Measurements from ENCODE around the gene KCTD17.

The KCTD17 gene, protein sequence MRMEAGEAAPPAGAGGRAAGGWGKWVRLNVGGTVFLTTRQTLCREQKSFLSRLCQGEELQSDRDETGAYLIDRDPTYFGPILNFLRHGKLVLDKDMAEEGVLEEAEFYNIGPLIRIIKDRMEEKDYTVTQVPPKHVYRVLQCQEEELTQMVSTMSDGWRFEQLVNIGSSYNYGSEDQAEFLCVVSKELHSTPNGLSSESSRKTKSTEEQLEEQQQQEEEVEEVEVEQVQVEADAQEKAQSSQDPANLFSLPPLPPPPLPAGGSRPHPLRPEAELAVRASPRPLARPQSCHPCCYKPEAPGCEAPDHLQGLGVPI

DNA sequence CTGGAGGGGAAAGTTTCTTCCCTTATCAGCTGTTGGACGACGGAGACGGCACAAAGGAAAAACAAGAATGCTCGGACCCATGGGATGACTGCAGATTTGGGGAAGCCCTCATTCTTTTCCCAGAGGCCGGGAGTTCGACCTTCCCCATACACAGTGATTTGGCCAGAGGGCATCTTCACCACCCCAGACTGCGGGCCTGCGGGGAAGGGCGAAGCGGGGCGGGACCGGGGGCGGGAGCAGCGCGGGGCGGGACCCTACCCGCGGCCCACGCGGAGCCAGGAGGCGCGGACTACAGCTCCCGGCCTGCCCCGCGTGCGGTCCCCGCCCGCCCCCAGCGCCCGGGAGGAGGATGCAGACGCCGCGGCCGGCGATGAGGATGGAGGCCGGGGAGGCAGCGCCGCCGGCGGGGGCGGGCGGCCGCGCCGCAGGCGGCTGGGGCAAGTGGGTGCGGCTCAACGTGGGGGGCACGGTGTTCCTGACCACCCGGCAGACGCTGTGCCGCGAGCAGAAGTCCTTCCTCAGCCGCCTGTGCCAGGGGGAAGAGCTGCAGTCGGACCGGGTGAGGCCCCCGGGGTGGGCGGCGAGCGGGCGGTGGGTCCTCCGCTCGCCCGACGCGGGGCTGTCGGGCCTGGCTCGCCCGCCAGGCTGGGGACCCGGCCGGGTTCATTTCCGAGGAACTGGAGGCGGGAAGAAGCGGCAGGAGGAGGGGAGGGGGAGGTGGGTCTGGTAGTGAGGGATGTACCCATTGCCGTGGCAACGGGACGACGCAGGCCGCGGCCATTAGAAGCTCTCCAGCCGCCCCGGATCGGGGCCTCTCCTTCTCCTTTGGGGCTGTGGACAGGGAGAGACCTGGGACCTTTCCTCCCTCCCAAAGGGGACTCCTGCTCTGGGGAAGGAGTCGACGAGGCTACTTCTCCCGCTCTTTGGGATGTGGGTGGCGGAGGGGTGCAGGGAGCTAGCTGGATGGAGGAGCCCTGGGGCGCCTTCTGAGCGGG is at the start of gene KCTD17:
TSS of gene KCTD17 (plus strand) at position 352 of the 995 bp plus-strand sequence. CDS start at position 371, 19 bp downstream.
- Histone ChIP-seq H3K27me3 (ENCODE audit: low read depth, low read length) (no peaks in the 10 kb centered on the region), H3K36me3 (ENCODE audit: control insufficient read depth in 1 of 2, insufficient read depth in 2 of 2, low read length in 2 of 2) (peaks cover 8 to 16% of the 10 kb centered on the region in 2 donors), H3K4me1 (ENCODE audit: control insufficient read depth in 1 of 2, insufficient read depth in 2 of 2, low read length in 2 of 2) (peaks cover 0 to 14% of the 10 kb centered on the region in 2 donors), H3K4me3 (ENCODE audit: low read depth in 1 of 2, low read length in 2 of 2) (peak within 1 kb of the TSS; percentile 48 to 88), H3K27ac (ENCODE audit: low read length) (no peak within 1 kb of the TSS), H3K9me3 (ENCODE audit: control insufficient read depth in 1 of 2, low read length in 2 of 2) (no peaks in the 10 kb centered on the region)

DNA sequence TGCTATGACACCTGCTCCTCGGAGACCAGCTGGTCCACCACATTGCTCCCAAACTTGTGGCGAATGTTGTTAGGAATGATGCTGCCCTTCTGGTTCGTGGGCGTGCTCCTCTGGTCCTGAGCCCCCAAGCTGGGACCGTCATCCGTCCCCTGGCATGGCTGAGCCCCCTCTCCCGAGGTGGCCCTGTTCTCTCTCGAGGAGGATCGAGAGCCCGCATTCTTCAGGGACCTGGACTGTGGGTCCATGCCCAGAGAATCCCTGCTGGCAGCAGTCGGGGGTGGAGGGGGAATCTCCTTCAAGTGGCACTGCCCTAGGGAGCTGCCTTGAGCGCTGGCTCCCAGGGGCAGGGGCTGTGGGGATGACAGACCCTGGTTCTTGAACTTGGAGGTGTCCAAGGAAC is 49.7 kb upstream of the KCTD17 start:
- no peaks in the 10 kb centered on the region for H3K27me3 ChIP-seq (ENCODE audit: low read depth, low read length)
- H3K4me3 ChIP-seq (ENCODE audit: low read depth in 1 of 2, low read length in 2 of 2), result no peak overlapping the region
- H3K4me1 ChIP-seq (ENCODE audit: control insufficient read depth in 1 of 2, insufficient read depth in 2 of 2, low read length in 2 of 2), result no peaks in the 10 kb centered on the region
- no peak overlapping the region for H3K27ac ChIP-seq (ENCODE audit: low read length)
- no peaks in the 10 kb centered on the region for H3K9me3 ChIP-seq (ENCODE audit: control insufficient read depth in 1 of 2, low read length in 2 of 2)
- H3K36me3 ChIP-seq (ENCODE audit: control insufficient read depth in 1 of 2, insufficient read depth in 2 of 2, low read length in 2 of 2), result no peaks in the 10 kb centered on the region

DNA sequence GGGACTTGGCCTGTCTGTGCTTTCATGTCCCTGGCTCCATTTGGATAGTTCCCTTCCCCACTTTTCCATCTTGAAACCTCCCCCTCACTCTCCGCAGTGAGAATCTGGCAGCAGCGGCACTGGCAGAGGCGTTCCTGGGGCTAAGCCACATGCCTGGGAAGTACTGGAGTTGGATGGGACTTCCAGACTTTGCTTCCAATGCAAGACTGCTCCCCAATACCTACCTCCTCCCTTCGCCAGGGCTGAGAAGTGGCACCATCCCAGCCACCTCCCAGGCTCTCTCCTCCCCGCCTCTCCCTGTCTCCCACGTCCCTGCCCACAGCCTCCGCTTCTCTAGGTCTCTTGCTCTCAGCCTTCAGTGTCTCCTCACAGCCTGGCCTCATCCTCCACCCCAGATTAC is 48.9 kb upstream of the KCTD17 start:
- H3K36me3 ChIP-seq (ENCODE audit: control insufficient read depth in 1 of 2, insufficient read depth in 2 of 2, low read length in 2 of 2), result no peaks in the 10 kb centered on the region
- no peak overlapping the region for H3K27ac ChIP-seq (ENCODE audit: low read length)
- H3K27me3 ChIP-seq (ENCODE audit: low read depth, low read length), result no peaks in the 10 kb centered on the region
- H3K9me3 ChIP-seq (ENCODE audit: control insufficient read depth in 1 of 2, low read length in 2 of 2), result no peaks in the 10 kb centered on the region
- no peaks in the 10 kb centered on the region for H3K4me1 ChIP-seq (ENCODE audit: control insufficient read depth in 1 of 2, insufficient read depth in 2 of 2, low read length in 2 of 2)
- H3K4me3 ChIP-seq (ENCODE audit: low read depth in 1 of 2, low read length in 2 of 2), result no peak overlapping the region

DNA sequence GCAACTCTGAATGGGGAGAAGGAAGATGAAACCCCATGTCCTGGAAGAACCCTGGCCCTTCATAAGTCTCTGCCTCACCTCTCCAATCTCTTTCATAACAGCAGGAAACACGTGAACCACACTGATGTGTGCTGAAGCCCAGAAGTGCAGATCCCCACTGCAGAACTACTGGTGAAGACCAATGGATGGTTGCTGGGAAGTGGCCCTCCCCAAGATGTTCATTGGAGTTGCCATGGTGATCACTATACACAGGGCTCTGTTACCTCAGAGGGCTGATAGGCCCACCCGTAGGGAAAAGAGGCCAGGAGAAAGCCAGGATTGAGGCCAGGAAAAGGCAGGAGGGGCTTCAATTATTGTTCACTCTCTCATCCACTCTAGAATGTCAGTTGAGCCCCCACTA is 43.9 kb upstream of the KCTD17 start:
- Histone ChIP-seq H3K4me3 (ENCODE audit: low read depth in 1 of 2, low read length in 2 of 2) (no peak overlapping the region), H3K27ac (ENCODE audit: low read length) (no peak overlapping the region), H3K27me3 (ENCODE audit: low read depth, low read length) (no peaks in the 10 kb centered on the region), H3K36me3 (ENCODE audit: control insufficient read depth in 1 of 2, insufficient read depth in 2 of 2, low read length in 2 of 2) (no peaks in the 10 kb centered on the region), H3K9me3 (ENCODE audit: control insufficient read depth in 1 of 2, low read length in 2 of 2) (no peaks in the 10 kb centered on the region), H3K4me1 (ENCODE audit: control insufficient read depth in 1 of 2, insufficient read depth in 2 of 2, low read length in 2 of 2) (peaks cover 0 to 6% of the 10 kb centered on the region in 2 donors)

DNA sequence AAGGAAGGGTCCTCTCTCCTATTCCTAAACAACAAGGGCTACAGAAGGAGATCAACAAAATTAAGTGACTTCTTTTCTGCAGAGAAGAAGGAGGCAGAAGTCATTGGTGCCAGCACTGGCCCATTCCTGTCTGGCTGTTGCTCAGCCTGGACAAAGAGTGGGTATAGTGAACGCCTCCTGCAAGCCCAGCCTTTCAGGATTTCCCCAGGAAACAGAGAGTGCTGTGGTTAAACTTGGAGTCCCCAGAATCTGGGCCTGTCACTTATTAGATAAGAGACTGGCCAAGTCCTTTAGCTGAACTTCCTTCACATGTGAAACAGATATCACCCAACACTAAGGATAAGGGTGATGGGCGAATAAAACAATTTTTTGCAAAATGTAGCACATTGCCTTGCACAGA is 43.2 kb upstream of the KCTD17 start:
- no peaks in the 10 kb centered on the region for H3K27me3 ChIP-seq (ENCODE audit: low read depth, low read length)
- H3K27ac ChIP-seq (ENCODE audit: low read length), result no peak overlapping the region
- no peaks in the 10 kb centered on the region for H3K36me3 ChIP-seq (ENCODE audit: control insufficient read depth in 1 of 2, insufficient read depth in 2 of 2, low read length in 2 of 2)

DNA sequence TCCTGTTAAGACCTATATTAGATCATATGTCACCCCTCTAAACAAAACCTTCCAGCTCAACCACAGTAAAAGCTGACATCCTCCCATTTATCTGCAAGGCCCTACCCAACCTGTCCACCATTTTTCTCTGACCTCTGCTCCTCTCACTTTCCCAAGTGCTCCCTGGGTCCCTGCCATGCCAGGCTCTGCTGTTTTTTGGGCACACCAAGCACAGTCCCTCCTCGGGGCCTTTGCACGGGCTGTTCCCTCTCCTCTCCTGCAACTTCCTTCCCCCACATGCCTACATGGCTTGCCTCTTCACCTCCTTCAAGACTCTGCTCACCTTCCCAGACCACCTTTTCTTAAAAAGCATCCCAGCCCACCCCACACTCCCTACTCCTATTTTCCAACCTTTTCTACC is 42.1 kb upstream of the KCTD17 start:
- Histone ChIP-seq H3K27ac (ENCODE audit: low read length) (no peak overlapping the region), H3K36me3 (ENCODE audit: control insufficient read depth in 1 of 2, insufficient read depth in 2 of 2, low read length in 2 of 2) (no peaks in the 10 kb centered on the region), H3K27me3 (ENCODE audit: low read depth, low read length) (no peaks in the 10 kb centered on the region), H3K9me3 (ENCODE audit: control insufficient read depth in 1 of 2, low read length in 2 of 2) (no peaks in the 10 kb centered on the region), H3K4me3 (ENCODE audit: low read depth in 1 of 2, low read length in 2 of 2) (no peak overlapping the region), H3K4me1 (ENCODE audit: control insufficient read depth in 1 of 2, insufficient read depth in 2 of 2, low read length in 2 of 2) (peaks cover 0 to 9% of the 10 kb centered on the region in 2 donors)

More for the DNA sequence above, 43.2 kb upstream of the KCTD17 start:
- Histone ChIP-seq H3K4me3 (ENCODE audit: low read depth in 1 of 2, low read length in 2 of 2) (no peak overlapping the region), H3K4me1 (ENCODE audit: control insufficient read depth in 1 of 2, insufficient read depth in 2 of 2, low read length in 2 of 2) (peaks cover 0 to 6% of the 10 kb centered on the region in 2 donors), H3K9me3 (ENCODE audit: control insufficient read depth in 1 of 2, low read length in 2 of 2) (no peaks in the 10 kb centered on the region)

DNA sequence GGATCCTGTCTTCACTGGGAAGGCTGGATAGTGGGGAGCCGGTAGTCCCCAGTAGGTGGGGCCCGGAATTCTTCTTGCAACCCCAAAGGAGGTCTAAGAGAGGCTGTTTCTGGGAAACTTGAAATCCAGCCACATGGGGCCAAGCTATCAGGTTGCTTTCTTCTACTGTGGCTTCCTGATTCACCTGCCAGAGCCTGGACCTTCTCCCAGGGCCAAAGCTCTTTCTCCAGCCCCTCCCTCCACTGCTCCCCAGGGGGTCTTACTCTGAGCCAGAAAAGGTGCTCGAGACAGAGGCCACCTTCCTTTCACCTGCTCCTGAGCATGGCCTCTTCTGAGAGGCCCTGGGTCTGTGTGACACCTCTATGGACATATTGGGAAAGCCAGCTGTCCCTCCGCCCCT is 41.4 kb upstream of the KCTD17 start:
- Histone ChIP-seq H3K36me3 (ENCODE audit: control insufficient read depth in 1 of 2, insufficient read depth in 2 of 2, low read length in 2 of 2) (no peaks in the 10 kb centered on the region), H3K27me3 (ENCODE audit: low read depth, low read length) (no peaks in the 10 kb centered on the region), H3K4me1 (ENCODE audit: control insufficient read depth in 1 of 2, insufficient read depth in 2 of 2, low read length in 2 of 2) (peaks cover 4 to 16% of the 10 kb centered on the region in 2 donors), H3K4me3 (ENCODE audit: low read depth in 1 of 2, low read length in 2 of 2) (no peak overlapping the region), H3K9me3 (ENCODE audit: control insufficient read depth in 1 of 2, low read length in 2 of 2) (no peaks in the 10 kb centered on the region), H3K27ac (ENCODE audit: low read length) (no peak overlapping the region)

DNA sequence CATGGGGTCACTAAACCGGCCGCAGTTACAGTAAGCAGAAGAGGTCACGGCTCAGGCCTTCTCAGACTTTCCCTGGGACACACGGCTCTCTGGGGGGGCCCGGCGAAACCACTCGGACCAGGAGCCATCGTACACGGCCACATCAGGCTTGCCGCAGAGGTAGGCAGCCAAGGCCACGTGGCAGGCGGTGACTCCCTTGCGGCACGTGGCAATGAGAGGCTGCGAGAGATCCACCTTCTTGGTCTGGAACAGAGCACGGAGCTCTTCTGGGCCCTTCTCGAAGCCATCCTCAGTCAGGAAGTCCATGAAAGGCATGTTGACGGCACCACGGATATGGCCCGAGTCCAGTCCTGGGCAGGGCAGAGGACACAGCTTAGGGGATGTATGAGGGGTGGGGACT is 40.6 kb upstream of the KCTD17 start:
- H3K27me3 ChIP-seq (ENCODE audit: low read depth, low read length), result no peaks in the 10 kb centered on the region
- H3K4me1 ChIP-seq (ENCODE audit: control insufficient read depth in 1 of 2, insufficient read depth in 2 of 2, low read length in 2 of 2), result peaks cover 6 to 16% of the 10 kb centered on the region in 2 donors
- H3K36me3 ChIP-seq (ENCODE audit: control insufficient read depth in 1 of 2, insufficient read depth in 2 of 2, low read length in 2 of 2), result no peaks in the 10 kb centered on the region
- H3K4me3 ChIP-seq (ENCODE audit: low read depth in 1 of 2, low read length in 2 of 2), result no peak overlapping the region
- no peak overlapping the region for H3K27ac ChIP-seq (ENCODE audit: low read length)
- H3K9me3 ChIP-seq (ENCODE audit: control insufficient read depth in 1 of 2, low read length in 2 of 2), result no peaks in the 10 kb centered on the region

DNA sequence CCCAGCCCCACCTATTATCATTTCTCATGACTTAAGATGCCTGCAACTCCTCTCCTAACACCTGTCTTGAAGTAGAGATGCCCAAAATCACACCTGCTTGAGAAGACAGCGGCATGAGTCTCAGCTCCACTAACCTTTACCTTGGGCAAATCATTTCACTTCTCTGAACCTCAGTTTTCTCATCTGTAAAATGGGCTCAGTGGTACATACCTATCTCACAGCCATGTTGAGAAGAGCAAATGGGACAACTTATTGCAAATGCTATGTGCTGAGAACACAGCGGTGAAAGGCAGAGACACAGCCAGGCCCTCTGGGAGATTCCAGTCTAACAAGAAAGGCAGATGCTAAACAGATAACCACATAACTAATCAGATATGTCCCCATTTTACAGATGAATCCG is 40.1 kb upstream of the KCTD17 start:
- no peak overlapping the region for H3K4me3 ChIP-seq (ENCODE audit: low read depth in 1 of 2, low read length in 2 of 2)
- peaks cover 6 to 18% of the 10 kb centered on the region in 2 donors for H3K4me1 ChIP-seq (ENCODE audit: control insufficient read depth in 1 of 2, insufficient read depth in 2 of 2, low read length in 2 of 2)
- no peaks in the 10 kb centered on the region for H3K36me3 ChIP-seq (ENCODE audit: control insufficient read depth in 1 of 2, insufficient read depth in 2 of 2, low read length in 2 of 2)
- no peaks in the 10 kb centered on the region for H3K9me3 ChIP-seq (ENCODE audit: control insufficient read depth in 1 of 2, low read length in 2 of 2)
- H3K27me3 ChIP-seq (ENCODE audit: low read depth, low read length), result no peaks in the 10 kb centered on the region
- H3K27ac ChIP-seq (ENCODE audit: low read length), result no peak overlapping the region

DNA sequence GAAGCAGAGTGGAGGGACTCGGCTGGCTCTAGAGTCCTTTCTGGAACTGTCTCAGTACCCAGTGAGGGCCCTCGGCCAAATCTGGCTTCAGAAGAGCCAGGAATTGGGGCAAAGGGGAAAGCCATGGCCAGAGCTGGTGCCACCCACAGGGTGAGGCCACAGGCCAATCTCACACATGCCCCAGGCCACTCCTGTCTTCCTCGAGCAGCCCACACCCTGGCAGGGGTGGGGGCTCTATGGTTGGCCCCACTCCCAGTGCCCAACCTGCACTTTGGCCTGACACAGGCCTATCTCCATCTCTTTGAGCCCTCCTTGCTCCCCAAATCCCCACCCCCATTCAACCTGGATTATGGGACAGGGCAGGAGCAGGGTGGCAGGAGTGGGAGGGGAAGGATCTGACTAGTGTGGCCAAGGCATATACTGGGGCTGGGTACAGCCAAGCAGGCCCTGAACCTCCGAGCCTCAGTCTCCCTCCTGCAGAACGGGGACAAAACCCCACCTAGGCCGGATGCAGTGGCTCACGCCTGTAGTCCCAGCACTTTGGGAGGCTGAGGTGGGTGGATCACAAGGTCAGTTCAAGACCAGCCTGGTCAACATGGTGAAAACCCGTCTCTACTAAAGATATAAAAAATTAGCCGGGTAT is 39.2 kb upstream of the KCTD17 start:
- Histone ChIP-seq H3K27me3 (ENCODE audit: low read depth, low read length) (no peaks in the 10 kb centered on the region), H3K4me1 (ENCODE audit: control insufficient read depth in 1 of 2, insufficient read depth in 2 of 2, low read length in 2 of 2) (peaks cover 7 to 28% of the 10 kb centered on the region in 2 donors), H3K9me3 (ENCODE audit: control insufficient read depth in 1 of 2, low read length in 2 of 2) (no peaks in the 10 kb centered on the region), H3K4me3 (ENCODE audit: low read depth in 1 of 2, low read length in 2 of 2) (no peak overlapping the region), H3K36me3 (ENCODE audit: control insufficient read depth in 1 of 2, insufficient read depth in 2 of 2, low read length in 2 of 2) (no peaks in the 10 kb centered on the region), H3K27ac (ENCODE audit: low read length) (no peak overlapping the region)

DNA sequence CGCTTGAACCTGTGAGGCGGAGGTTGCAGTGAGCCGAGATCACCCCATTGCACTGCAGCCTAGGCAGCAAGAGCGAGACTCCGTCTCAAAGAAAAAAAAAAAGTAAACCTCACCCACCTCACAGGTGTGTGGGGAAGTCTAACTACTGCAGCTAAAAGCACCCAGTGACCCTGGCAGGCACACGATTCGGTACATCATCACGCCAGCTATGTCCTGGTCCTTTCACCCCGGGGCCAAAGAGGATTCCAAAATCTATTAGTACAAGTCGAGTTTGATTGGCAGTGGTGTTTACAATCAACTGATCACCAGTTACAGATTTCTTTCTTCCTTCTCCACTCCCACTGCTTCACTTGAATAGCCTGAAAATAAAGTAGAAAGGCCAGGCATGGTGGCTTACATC is 38.6 kb upstream of the KCTD17 start:
- no peak overlapping the region for H3K4me3 ChIP-seq (ENCODE audit: low read depth in 1 of 2, low read length in 2 of 2)
- H3K4me1 ChIP-seq (ENCODE audit: control insufficient read depth in 1 of 2, insufficient read depth in 2 of 2, low read length in 2 of 2), result peaks cover 13 to 33% of the 10 kb centered on the region in 2 donors
- H3K9me3 ChIP-seq (ENCODE audit: control insufficient read depth in 1 of 2, low read length in 2 of 2), result no peaks in the 10 kb centered on the region
- no peaks in the 10 kb centered on the region for H3K27me3 ChIP-seq (ENCODE audit: low read depth, low read length)
- H3K36me3 ChIP-seq (ENCODE audit: control insufficient read depth in 1 of 2, insufficient read depth in 2 of 2, low read length in 2 of 2), result no peaks in the 10 kb centered on the region
- no peak overlapping the region for H3K27ac ChIP-seq (ENCODE audit: low read length)
